Adrenal gland (tissue), 5 donors: Measurements from ENCODE around the gene SLC9A5.

ENCODE experiments used
- CTCF ChIP-seq, 6 experiments: fragments of 450-650 bp in 4 of 6; fragments of 200-600 bp in 2 of 6; sonication (generic) in 1 of 6; IDR thresholded peaks; 1 replicate in 5 of 6; 2 replicates in 1 of 6; pipeline versions ENCODE4 v1.5.1 to v1.8.0; 2016 to 2021; ENCODE audit warnings: antibody characterized with exemption in 6 of 6, mild to moderate bottlenecking in 2 of 6, moderate library complexity in 1 of 6
- POLR2A ChIP-seq, 2 donors: fragments of 450-650 bp; IDR thresholded peaks; one replicate each; pipeline ENCODE4 v1.6.1; 2017; ENCODE audit warnings: antibody characterized with exemption in 2 of 2, mild to moderate bottlenecking in 2 of 2, moderate library complexity in 1 of 2
- donor health status: DM: no; HTN: no; CAD: no.

GRCh38 chr16:67199011-67199807 lies 49.6 kb upstream of the SLC9A5 start, which contains the start of gene ELMO3:
- peak in 3 of 6 experiments; percentile 14 to 53 (median 28) for TF ChIP-seq CTCF (IDR thresholded peaks at IDR 0.05)
- TF ChIP-seq POLR2A (IDR thresholded peaks at IDR 0.05): no peak
